Measurements from ENCODE around the gene HTN1. TPM values are rescaled to one million over a fixed set of nuclear protein-coding genes. Genes with fewer than 3 reads are reported as not detected.

HTN1 gene
- total RNA-seq: not detected in 2 replicates

GRCh38 chr4:70050138-70050537, at the start of gene HTN1:
Gene HTN1 (plus strand): TSS chr4:70050438. CDS start chr4:70053077, 2,639 bp downstream.

GRCh38 chr4:70028159-70028558, 22.1 kb upstream of the HTN1 start, which contains the start of gene HTN3:
Gene HTN3 (plus strand): TSS chr4:70028459. CDS start chr4:70030741, 2,282 bp downstream.

Other genes with a start within 250 kb of the HTN1 start
- gene SULT1E1, start 190.3 kb upstream of the HTN1 start, total RNA-seq: 0.09 and 0.14 TPM in 2 replicates
- not detected in 2 replicates for gene CSN1S1, start 119.4 kb upstream of the HTN1 start, total RNA-seq
- gene CSN2, start 84.7 kb upstream of the HTN1 start, total RNA-seq: not detected in 2 replicates
- 0.14 TPM in 1 of 2 replicates, not detected in the other for gene STATH, start 54.5 kb upstream of the HTN1 start, total RNA-seq
- gene HTN3, start 22.0 kb upstream of the HTN1 start, total RNA-seq: not detected in 2 replicates
- gene PRR27, start 103.8 kb downstream of the HTN1 start, total RNA-seq: not detected in 2 replicates
- gene ODAM, start 145.3 kb downstream of the HTN1 start, total RNA-seq: not detected in 2 replicates
- gene FDCSP, start 175.7 kb downstream of the HTN1 start, total RNA-seq: not detected in 2 replicates
- not detected in 2 replicates for gene CSN3, start 192.2 kb downstream of the HTN1 start, total RNA-seq